Astrocyte (in vitro differentiated cells and primary cell): ENCODE data around the gene CACNA1E. TPM values are rescaled to one million over a fixed set of nuclear protein-coding genes. Genes with fewer than 3 reads are reported as not detected.

ENCODE experiments used
- DNase-seq: peaks from one replicate; pipeline ENCODE4 v3.0.0-alpha.2; 2010; ENCODE audit warnings: low read depth
- FAIRE-seq: peaks from 2 replicates; lab custom pipeline; 2011; peaks lifted over from hg19 to GRCh38; lab: Jason Lieb, UNC
- H2AFZ ChIP-seq: 2 replicates; pipeline ENCODE4 v1.6.0; 2012; ENCODE audit warnings: low read depth, low read length, inconsistent platforms
- H3K27ac ChIP-seq: 2 replicates; pipeline ENCODE4 v1.5.1; 2011; ENCODE audit warnings: low read depth, low read length, inconsistent platforms
- H3K27me3 ChIP-seq: 2 replicates; pipeline ENCODE4 v1.6.0; 2011; ENCODE audit warnings: low read length, inconsistent platforms; ENCODE audit not compliant: insufficient read depth
- H3K36me3 ChIP-seq: 2 replicates; pipeline ENCODE4 v1.5.1; 2011; ENCODE audit warnings: low read length, inconsistent platforms; ENCODE audit not compliant: insufficient read depth
- H3K4me1 ChIP-seq: 2 replicates; pipeline ENCODE4 v1.5.1; 2011; ENCODE audit warnings: low read length, inconsistent platforms; ENCODE audit not compliant: insufficient read depth
- H3K4me2 ChIP-seq: 2 replicates; pipeline ENCODE4 v1.6.0; 2012; ENCODE audit warnings: low read length, inconsistent platforms
- H3K4me3 ChIP-seq: 2 replicates; pipeline ENCODE4 v1.5.1; 2011; ENCODE audit warnings: low read depth, mild to moderate bottlenecking, low read length, inconsistent platforms; ENCODE audit not compliant: insufficient read depth
- H3K79me2 ChIP-seq: 2 replicates; pipeline ENCODE4 v1.6.0; 2012; ENCODE audit warnings: mild to moderate bottlenecking, low read length, inconsistent platforms; ENCODE audit not compliant: insufficient read depth
- H3K9ac ChIP-seq: 2 replicates; pipeline ENCODE4 v1.6.0; 2012; ENCODE audit warnings: mild to moderate bottlenecking, low read length, inconsistent platforms
- H3K9me3 ChIP-seq: 2 replicates; pipeline ENCODE4 v1.5.1; 2012; ENCODE audit warnings: low read depth, mild to moderate bottlenecking, low read length, inconsistent platforms; ENCODE audit not compliant: insufficient read depth
- H4K20me1 ChIP-seq: 2 replicates; pipeline ENCODE4 v1.6.0; 2012; ENCODE audit warnings: low read length, inconsistent platforms; ENCODE audit not compliant: insufficient read depth
- H3K27ac Mint-ChIP-seq: one replicate; pipeline ENCODE4 v1.8.0; 2021; ENCODE audit warnings: mild to moderate bottlenecking, mixed read lengths; ENCODE audit not compliant: unreplicated experiment
- H3K27me3 Mint-ChIP-seq: one replicate; pipeline ENCODE4 v1.8.0; 2021; ENCODE audit warnings: low read depth, mixed read lengths; ENCODE audit not compliant: unreplicated experiment
- H3K36me3 Mint-ChIP-seq: one replicate; pipeline ENCODE4 v1.8.0; 2021; ENCODE audit warnings: low read depth, mixed read lengths; ENCODE audit not compliant: unreplicated experiment
- H3K4me1 Mint-ChIP-seq: one replicate; pipeline ENCODE4 v1.8.0; 2021; ENCODE audit warnings: low read depth, mixed read lengths; ENCODE audit not compliant: unreplicated experiment
- H3K4me3 Mint-ChIP-seq: one replicate; pipeline ENCODE4 v1.8.0; 2021; ENCODE audit warnings: mild to moderate bottlenecking, moderate library complexity, mixed read lengths; ENCODE audit not compliant: unreplicated experiment
- H3K9me3 Mint-ChIP-seq: one replicate; pipeline ENCODE4 v1.8.0; 2021; ENCODE audit warnings: mild to moderate bottlenecking, mixed read lengths; ENCODE audit not compliant: unreplicated experiment
- EZH2 ChIP-seq: IDR thresholded peaks from 2 replicates; pipeline ENCODE4 v1.6.1; 2012; ENCODE audit warnings: mild to moderate bottlenecking, low read length, inconsistent platforms; ENCODE audit not compliant: insufficient read depth
- total RNA-seq: library from RNA; stranded (reverse); gene quantifications from 2 replicates; pipeline ENCODE4 v1.2.1, GENCODE V29; 2021
- TF ChIP-seq, protein P1 (sequence below): IDR thresholded peaks from 2 replicates; pipeline ENCODE4 v1.5.1; 2011; ENCODE audit warnings: low read depth, mild to moderate bottlenecking, inconsistent platforms, low read length, moderate library complexity; ENCODE audit not compliant: insufficient read depth

The CACNA1E gene
- total RNA-seq, 1 donor from 2014 or later, result 0.07 TPM

DNA sequence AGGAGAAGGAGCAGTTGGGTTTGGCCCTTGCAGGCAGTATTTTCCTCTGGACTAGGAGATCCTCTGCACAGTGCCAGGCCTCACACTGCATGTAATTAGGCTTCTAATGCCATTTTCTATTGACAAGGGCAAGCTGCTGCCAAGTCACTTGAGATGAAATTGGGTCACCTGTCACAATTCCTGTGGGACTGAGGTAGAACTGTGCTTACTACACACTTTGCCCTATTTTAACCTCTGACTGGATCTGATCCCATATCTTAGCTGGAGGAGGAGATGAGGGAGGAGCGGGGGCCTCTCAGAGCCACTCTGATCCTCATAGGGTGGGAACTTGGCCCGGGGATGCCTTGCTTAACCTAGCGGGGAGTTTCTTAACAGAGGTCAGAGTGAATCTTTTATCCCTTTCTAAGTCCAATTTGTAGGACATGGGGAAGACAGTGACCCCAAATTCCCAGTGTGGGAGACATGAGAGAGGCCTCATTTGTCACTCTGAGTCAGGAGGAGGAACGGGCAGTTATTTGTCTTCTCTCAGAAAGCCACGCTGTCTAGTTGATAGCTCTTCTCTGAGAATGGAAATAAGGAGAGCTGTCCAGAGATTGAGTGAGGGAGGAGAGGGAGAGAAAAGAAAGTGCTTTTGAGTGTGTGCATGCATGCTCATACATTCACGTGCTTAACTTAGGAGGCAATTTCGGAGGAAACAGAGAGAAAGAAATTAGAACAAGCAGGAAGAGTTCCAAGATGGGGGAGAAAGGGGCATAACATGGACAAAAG, 121.3 kb downstream of the CACNA1E start:
- H3K36me3 Mint-ChIP-seq, result no peaks in the 10 kb centered on the region
- peaks cover 9% of the 10 kb centered on the region for H3K9me3 Mint-ChIP-seq

DNA sequence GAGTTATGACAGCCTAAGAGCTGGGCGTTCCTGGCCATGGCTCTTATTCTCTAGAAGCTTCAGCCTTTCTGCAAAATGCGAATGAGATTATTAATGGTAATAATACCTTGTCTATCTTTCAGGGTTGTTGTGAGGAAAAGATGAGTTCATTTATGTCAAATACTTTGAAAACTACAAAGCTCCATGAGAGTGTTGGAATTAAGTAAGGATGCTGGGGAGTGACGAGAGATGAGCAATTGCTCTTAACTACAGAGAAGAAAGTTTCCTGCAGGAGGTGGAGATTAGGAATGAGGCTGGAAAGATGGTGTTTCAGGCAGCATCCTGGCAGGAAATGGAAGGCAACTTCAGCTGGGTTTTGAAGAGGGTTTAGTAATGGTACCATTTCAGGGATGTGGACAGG, 124.2 kb downstream of the CACNA1E start:
- TF ChIP-seq, protein P1, sequence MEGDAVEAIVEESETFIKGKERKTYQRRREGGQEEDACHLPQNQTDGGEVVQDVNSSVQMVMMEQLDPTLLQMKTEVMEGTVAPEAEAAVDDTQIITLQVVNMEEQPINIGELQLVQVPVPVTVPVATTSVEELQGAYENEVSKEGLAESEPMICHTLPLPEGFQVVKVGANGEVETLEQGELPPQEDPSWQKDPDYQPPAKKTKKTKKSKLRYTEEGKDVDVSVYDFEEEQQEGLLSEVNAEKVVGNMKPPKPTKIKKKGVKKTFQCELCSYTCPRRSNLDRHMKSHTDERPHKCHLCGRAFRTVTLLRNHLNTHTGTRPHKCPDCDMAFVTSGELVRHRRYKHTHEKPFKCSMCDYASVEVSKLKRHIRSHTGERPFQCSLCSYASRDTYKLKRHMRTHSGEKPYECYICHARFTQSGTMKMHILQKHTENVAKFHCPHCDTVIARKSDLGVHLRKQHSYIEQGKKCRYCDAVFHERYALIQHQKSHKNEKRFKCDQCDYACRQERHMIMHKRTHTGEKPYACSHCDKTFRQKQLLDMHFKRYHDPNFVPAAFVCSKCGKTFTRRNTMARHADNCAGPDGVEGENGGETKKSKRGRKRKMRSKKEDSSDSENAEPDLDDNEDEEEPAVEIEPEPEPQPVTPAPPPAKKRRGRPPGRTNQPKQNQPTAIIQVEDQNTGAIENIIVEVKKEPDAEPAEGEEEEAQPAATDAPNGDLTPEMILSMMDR, result no peak
- TF ChIP-seq EZH2, result no peak
- no peaks in the 10 kb centered on the region for H3K36me3 ChIP-seq
- Mint-ChIP-seq H3K4me3 (no peak overlapping the region), H3K27ac (no peak overlapping the region), H3K9me3 (peaks cover 3% of the 10 kb centered on the region), H3K4me1 (no peaks in the 10 kb centered on the region), H3K27me3 (peaks cover 26% of the 10 kb centered on the region), H3K36me3 (no peaks in the 10 kb centered on the region)
- H2AFZ ChIP-seq, result no peak overlapping the region
- H3K4me3 ChIP-seq, result no peak overlapping the region
- no peaks in the 10 kb centered on the region for H3K4me1 ChIP-seq
- no peaks in the 10 kb centered on the region for H3K27me3 ChIP-seq
- DNase-seq, result no peak
- no peak for FAIRE-seq
- no peak overlapping the region for H3K27ac ChIP-seq
- no peaks in the 10 kb centered on the region for H3K79me2 ChIP-seq
- H3K4me2 ChIP-seq, result no peak overlapping the region
- no peaks in the 10 kb centered on the region for H3K9me3 ChIP-seq
- H4K20me1 ChIP-seq, result no peaks in the 10 kb centered on the region
- H3K9ac ChIP-seq, result no peak overlapping the region

More for the DNA sequence above, 121.3 kb downstream of the CACNA1E start:
- no peaks in the 10 kb centered on the region for H4K20me1 ChIP-seq
- TF ChIP-seq, protein P1, result no peak
- TF ChIP-seq EZH2, result no peak
- no peaks in the 10 kb centered on the region for H3K36me3 ChIP-seq
- no peaks in the 10 kb centered on the region for H3K27me3 ChIP-seq
- H3K27ac ChIP-seq, result no peak overlapping the region
- H3K4me1 ChIP-seq, result no peaks in the 10 kb centered on the region
- Mint-ChIP-seq H3K4me1 (no peaks in the 10 kb centered on the region), H3K4me3 (no peak overlapping the region), H3K27ac (no peak overlapping the region), H3K27me3 (peaks cover 35% of the 10 kb centered on the region)
- no peaks in the 10 kb centered on the region for H3K79me2 ChIP-seq
- no peak overlapping the region for H2AFZ ChIP-seq
- H3K9ac ChIP-seq, result no peak overlapping the region
- no peak for FAIRE-seq
- H3K4me3 ChIP-seq, result no peak overlapping the region
- no peak overlapping the region for H3K4me2 ChIP-seq
- H3K9me3 ChIP-seq, result no peaks in the 10 kb centered on the region
- no peak for DNase-seq

DNA sequence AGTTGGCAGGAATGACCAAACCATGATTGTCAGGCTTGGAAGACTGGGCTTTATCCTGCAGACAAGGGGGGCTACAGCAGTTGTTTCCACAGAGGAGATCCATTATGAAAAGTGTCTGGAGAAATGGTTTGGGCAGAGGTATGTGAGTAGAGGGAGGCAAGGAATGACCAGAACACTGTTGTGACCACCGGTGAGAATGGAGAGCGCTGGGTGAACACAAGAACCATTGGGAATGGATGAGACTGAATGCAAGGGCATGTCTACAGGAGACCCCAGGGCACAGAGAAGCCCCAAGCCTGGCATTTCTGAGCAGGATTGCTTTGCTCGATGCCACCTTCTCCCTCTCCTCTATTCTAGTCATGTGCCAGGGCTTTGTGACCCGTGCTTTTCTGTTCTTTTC, 125.1 kb downstream of the CACNA1E start:
- Histone ChIP-seq H3K36me3 (no peaks in the 10 kb centered on the region), H3K4me3 (no peak overlapping the region), H3K27ac (no peak overlapping the region), H3K79me2 (no peaks in the 10 kb centered on the region), H3K9ac (no peak overlapping the region), H3K9me3 (no peaks in the 10 kb centered on the region), H3K27me3 (no peaks in the 10 kb centered on the region), H3K4me1 (no peaks in the 10 kb centered on the region), H3K4me2 (no peak overlapping the region), H2AFZ (no peak overlapping the region), H4K20me1 (no peaks in the 10 kb centered on the region)
- Mint-ChIP-seq H3K9me3 (peaks cover 3% of the 10 kb centered on the region), H3K27ac (no peak overlapping the region), H3K4me1 (no peaks in the 10 kb centered on the region), H3K4me3 (no peak overlapping the region), H3K36me3 (no peaks in the 10 kb centered on the region), H3K27me3 (peaks cover 26% of the 10 kb centered on the region)
- DNase-seq (no peak), FAIRE-seq (no peak)
- TF ChIP-seq, protein P1, result no peak
- TF ChIP-seq EZH2, result no peak
